ENCODE measurements around the gene C1QL1.

- no peak for TF ChIP-seq CTCF (IDR thresholded peaks at IDR 0.05; ENCODE audit: low read depth, low read length)
- no peak for TF ChIP-seq POLR2A (IDR thresholded peaks at IDR 0.05; ENCODE audit: extremely low read depth, insufficient read length)
- TF ChIP-seq MYC (IDR thresholded peaks at IDR 0.05; ENCODE audit: low read depth, low read length): no peak
- no peak for TF ChIP-seq MAX (IDR thresholded peaks at IDR 0.05; ENCODE audit: low read depth, low read length)
These were observed 2.1 kb upstream of the C1QL1 start for GRCh38 chr17:44970136-44970741.
